A549 (cell line): Measurements from ENCODE around the gene ZNF652.
A peak's percentile ranks its signal among the peaks of the same experiment; 100 is the strongest.

Experiments used
- CEBPB ChIP-seq, 2 experiments: fragments of >200 bp in 1 of 2; sonication (Bioruptor Twin) in 1 of 2; formaldehyde crosslinking in 1 of 2; IDR thresholded peaks; 2 replicates each; pipeline ENCODE4 v1.6.1; 2012 to 2016
- CHD2 ChIP-seq: fragments of 150-350 bp; IDR thresholded peaks from 2 replicates; pipeline ENCODE4 v1.6.1; 2014; ENCODE audit warnings: low read length; ENCODE audit not compliant: partially characterized antibody
- CTCF ChIP-seq: fragments of >200 bp; sonication (Bioruptor Twin); formaldehyde crosslinking; IDR thresholded peaks from 3 replicates; pipeline ENCODE4 v1.5.1; 2016
- JUN ChIP-seq, 2 experiments: fragments of >200 bp; sonication (Bioruptor Twin); formaldehyde crosslinking; IDR thresholded peaks; 2 replicates in 1 of 2; 3 replicates in 1 of 2; pipeline ENCODE4 v1.6.1; 2016 to 2017
- MAFK ChIP-seq: fragments of 450-650 bp; IDR thresholded peaks from 2 replicates; pipeline ENCODE4 v1.6.1; 2014; ENCODE audit not compliant: partially characterized antibody
- POLR2A ChIP-seq: IDR thresholded peaks from 2 replicates; pipeline ENCODE4 v1.6.1; 2012; ENCODE audit warnings: mild to moderate bottlenecking, low read length
- RAD21 ChIP-seq, 2 experiments: fragments of >200 bp in 1 of 2; sonication (Bioruptor Twin) in 1 of 2; formaldehyde crosslinking in 1 of 2; IDR thresholded peaks in 1 of 2; conservative IDR thresholded peaks in 1 of 2; 2 replicates in 1 of 2; 3 replicates in 1 of 2; pipeline ENCODE4 v1.6.1; 2012 to 2018; ENCODE audit warnings: inconsistent platforms in 1 of 2
- RNF2 ChIP-seq: fragments of 200-600 bp; sonication (generic); IDR thresholded peaks from 2 replicates; pipeline ENCODE4 v1.6.1; 2016; ENCODE audit warnings: low read depth, mild to moderate bottlenecking, antibody characterized with exemption, moderate library complexity, borderline replicate concordance
- TP53 ChIP-seq: fragments of 250-450 bp; sonication (Bioruptor Pico); IDR thresholded peaks from 2 replicates; pipeline ENCODE4 v1.5.0; 2021; ENCODE audit warnings: mild to moderate bottlenecking, moderate library complexity

GRCh38 chr17:49365667-49366066 lies 3.6 kb upstream of the ZNF652 start:
- TF ChIP-seq CHD2 (no peak), TP53 (CRISPR knock-in tag) (no peak), POLR2A (no peak), JUN (IDR thresholded peaks at IDR 0.05) (no peak), CTCF (no peak; the same call in 2 of the 3 replicates), CEBPB (IDR thresholded peaks at IDR 0.05) (no peak), MAFK (peak; percentile 72), RAD21 (conservative IDR thresholded peaks at IDR 0.05 in 1 of 2, IDR thresholded peaks at IDR 0.05 in 1 of 2) (peak in 1 of 2 experiments; percentile 23; a peak in 1 of 5 replicates), RNF2 (no peak)
